ENCODE results near the gene DDX24.

- TF ChIP-seq POLR2A (IDR thresholded peaks at IDR 0.05), result no peak
- TF ChIP-seq CTCF (IDR thresholded peaks at IDR 0.05), result no peak
These were observed 56.5 kb downstream of the DDX24 start for GRCh38 chr14:94024549-94024948.

Data from adrenal gland (tissue), 5 donors.